K562 (cell line): Measurements from ENCODE around the gene DAD1. TPM values are rescaled to one million over a fixed set of nuclear protein-coding genes. Genes with fewer than 3 reads are reported as not detected.

Source experiments
- ATAC-seq: fragments of 200-7000 bp; cut with Tn5 transposase; 3 replicates; pipeline ENCODE4 v1.9.1; 2020; ENCODE audit warnings: moderate library complexity
- BruUV-seq: library from RNA; stranded (reverse); fragments of 400-500 nt; replicated peaks from 2 replicates; lab custom pipeline; 2021; lab: Mats Ljungman, UMichigan
- CTCF ChIA-PET: fragments of 300-600 bp; formaldehyde crosslinking; extraction: SDS; loops from one replicate; lab custom pipeline; 2021; ENCODE audit warnings: low intra/inter-chr PET ratio; lab: Yijun Ruan, JAX
- POLR2A ChIA-PET: fragments of 300-600, 350-650 bp; sonication (Branson Sonifier 250); formaldehyde crosslinking; extraction: SDS; loops from one replicate; lab custom pipeline; 2021; ENCODE audit warnings: antibody characterized with exemption, inconsistent platforms; lab: Yijun Ruan, JAX
- DNase-seq, 4 experiments: peaks; one replicate each; pipeline versions ENCODE4 v3.0.0 to v3.0.0-alpha.2; 2011 to 2018; ENCODE audit warnings: low spot score in 3 of 4, mixed read lengths in 3 of 4; ENCODE audit errors: extremely low read depth in 1 of 4
- FAIRE-seq: peaks from 2 replicates; lab custom pipeline; 2011; peaks lifted over from hg19 to GRCh38; lab: Jason Lieb, UNC
- H2AFZ ChIP-seq: 2 replicates; pipeline ENCODE4 v1.6.0; 2011; ENCODE audit warnings: low read depth, low read length, control low read depth, inconsistent platforms
- H3K27ac ChIP-seq: fragments of 200-600 bp; 3 replicates; pipeline ENCODE4 v1.8.0; 2011; ENCODE audit warnings: low read depth, mild to moderate bottlenecking, control low read depth, inconsistent platforms, low read length, moderate library complexity, mixed read lengths; ENCODE audit errors: extremely low read depth
- H3K27me3 ChIP-seq, 2 experiments: fragments of 300-600 bp in 1 of 2; 2 replicates in 1 of 2; 3 replicates in 1 of 2; pipeline versions ENCODE4 v1.6.0 to v1.8.0; 2011; ENCODE audit warnings: inconsistent platforms in 2 of 2, low read length in 2 of 2, mild to moderate bottlenecking in 1 of 2, mixed read lengths in 1 of 2, moderate library complexity in 1 of 2; ENCODE audit not compliant: control insufficient read depth in 2 of 2, insufficient read depth in 2 of 2
- H3K36me3 ChIP-seq: fragments of 300-600 bp; 3 replicates; pipeline ENCODE4 v1.8.0; 2011; ENCODE audit warnings: mild to moderate bottlenecking, low read length, inconsistent platforms; ENCODE audit not compliant: control insufficient read depth, insufficient read depth
- H3K4me1 ChIP-seq, 2 experiments: fragments of 200-600 bp in 1 of 2; replicated peaks in 1 of 2; 2 replicates in 1 of 2; 3 replicates in 1 of 2; pipeline versions ENCODE4 v1.5.1 to v1.8.0; 2011; ENCODE audit warnings: inconsistent platforms in 2 of 2, low read length in 2 of 2, mild to moderate bottlenecking in 1 of 2, mixed read lengths in 1 of 2, moderate library complexity in 1 of 2; ENCODE audit not compliant: control insufficient read depth in 2 of 2, insufficient read depth in 2 of 2
- H3K4me2 ChIP-seq: 2 replicates; pipeline ENCODE4 v1.6.1; 2011; ENCODE audit warnings: low read length, control low read depth, inconsistent platforms, mixed read lengths; ENCODE audit not compliant: insufficient read depth
- H3K4me3 ChIP-seq: fragments of 200-600 bp; sonication (generic), shearing (Covaris generic); 2 replicates; pipeline ENCODE4 v1.5.1; 2016; ENCODE audit warnings: control low read depth, inconsistent platforms
- H3K79me2 ChIP-seq: fragments of 200-600 bp; 3 replicates; pipeline ENCODE4 v1.8.0; 2011; ENCODE audit warnings: low read length, inconsistent platforms; ENCODE audit not compliant: control insufficient read depth, insufficient read depth
- H3K9ac ChIP-seq, 2 experiments: 2 replicates each; pipeline versions ENCODE4 v1.6.0 to v1.6.1; 2011; ENCODE audit warnings: low read depth in 2 of 2, low read length in 2 of 2, control low read depth in 1 of 2, inconsistent platforms in 1 of 2, mild to moderate bottlenecking in 1 of 2, mixed read lengths in 1 of 2; ENCODE audit not compliant: insufficient read depth in 1 of 2
- H3K9me1 ChIP-seq: one replicate; pipeline ENCODE4 v1.6.0; 2011; ENCODE audit warnings: inconsistent platforms, mild to moderate bottlenecking, low read length, moderate library complexity; ENCODE audit not compliant: control insufficient read depth, insufficient read depth
- H3K9me3 ChIP-seq: replicated peaks from 2 replicates; pipeline ENCODE4 v1.5.1; 2011; ENCODE audit warnings: low read depth, low read length, inconsistent platforms; ENCODE audit not compliant: control insufficient read depth, insufficient read depth
- H4K20me1 ChIP-seq: replicated peaks from 2 replicates; pipeline ENCODE4 v1.6.1; 2011; ENCODE audit warnings: low read length, inconsistent platforms, mixed read lengths; ENCODE audit not compliant: control insufficient read depth, insufficient read depth
- ATF2 ChIP-seq: sonication (generic); formaldehyde crosslinking; IDR thresholded peaks from 2 replicates; pipeline ENCODE4 v1.8.1; 2022; ENCODE audit warnings: missing genetic modification reagents
- E2F1 ChIP-seq: sonication (generic); formaldehyde crosslinking; IDR thresholded peaks from 2 replicates; pipeline ENCODE4 v1.8.1; 2023; ENCODE audit warnings: mild to moderate bottlenecking, missing genetic modification reagents, moderate library complexity
- EP300 ChIP-seq: IDR thresholded peaks from 2 replicates; pipeline ENCODE4 v1.6.1; 2012; ENCODE audit warnings: low read length, improper control_type of control experiment
- HDAC2 ChIP-seq: fragments of 450-650 bp; IDR thresholded peaks from 2 replicates; pipeline ENCODE4 v1.6.1; 2016; ENCODE audit warnings: mild to moderate bottlenecking
- NCOA2 ChIP-seq, 2 experiments: fragments of 450-650 bp; IDR thresholded peaks; 2 replicates each; pipeline ENCODE4 v1.6.1; 2018; ENCODE audit warnings: mild to moderate bottlenecking in 2 of 2, moderate library complexity in 1 of 2; ENCODE audit not compliant: partially characterized antibody in 2 of 2
- POLR3G ChIP-seq: IDR thresholded peaks from 2 replicates; pipeline ENCODE4 v1.6.1; 2011; ENCODE audit not compliant: insufficient read length, insufficient replicate concordance; ENCODE audit errors: extremely low read depth
- RAD21 ChIP-seq, 2 experiments: fragments of 250-450 bp in 1 of 2; fragments of 450-650 bp in 1 of 2; sonication (Bioruptor Pico) in 1 of 2; formaldehyde crosslinking in 1 of 2; IDR thresholded peaks in 1 of 2; conservative IDR thresholded peaks in 1 of 2; 2 replicates each; pipeline versions ENCODE4 v1.4.0 to v1.8.0; 2020 to 2022; ENCODE audit warnings: mild to moderate bottlenecking in 2 of 2, moderate library complexity in 1 of 2
- SMARCA5 ChIP-seq: fragments of 450-650 bp; IDR thresholded peaks from 2 replicates; pipeline ENCODE4 v1.6.1; 2016
- ZKSCAN3 ChIP-seq: fragments of 250-450 bp; sonication (Bioruptor Pico); IDR thresholded peaks from 2 replicates; pipeline ENCODE4 v1.4.0; 2020
- ZNF551 ChIP-seq: fragments of 250-450 bp; sonication (Bioruptor Pico); IDR thresholded peaks from 2 replicates; pipeline ENCODE4 v1.5.0; 2021; ENCODE audit warnings: mild to moderate bottlenecking, moderate library complexity
- ZNF766 ChIP-seq: fragments of 200-800 bp; sonication (Bioruptor generic); conservative IDR thresholded peaks from 2 replicates; pipeline ENCODE4 v1.6.1; 2016; ENCODE audit warnings: missing genetic modification characterization, missing compliant biosample characterization
- WGBS: fragments of 100-300 bp; shearing (Covaris generic); methylation state at CpG from one replicate; pipeline ENCODE4 v1.1.6; 2016; ENCODE audit warnings: low coverage, mixed read lengths; ENCODE audit not compliant: insufficient coverage; ENCODE audit errors: missing lambda C conversion rate; 5-methylcytosine and 5-hydroxymethylcytosine counted together
- in situ Hi-C: fragments of 300-500 bp; cut with MboI; formaldehyde crosslinking; loops from 4 replicates; pipeline ENCODE4 v1.15.0; 2018; ENCODE audit warnings: inconsistent platforms, mixed read lengths
- intact Hi-C: fragments of 100-400 bp; cut with micrococcal nuclease; formaldehyde crosslinking; loops from 2 replicates; pipeline ENCODE4 v1.14.2; 2022
- polyA plus RNA-seq, 8 experiments: library from polyadenylated mRNA; depleted of rRNA in 4 of 8; stranded (reverse) in 5 of 8; unstranded in 3 of 8; fragments of >200 nt; fragmentation: Nextera tagmentation in 2 of 8; fragmentation: Illumina TruSeq in 1 of 8; extraction: Ambion mirVana in 2 of 8; extraction: Trizol in 1 of 8; gene quantifications; 2 replicates each; pipeline versions ENCODE4 v1.2.1 to v1.2.3, GENCODE V29; 2011 to 2014; ENCODE audit warnings: inconsistent platforms in 1 of 8, missing spikeins in 1 of 8
- total RNA-seq, 7 experiments: library from RNA; depleted of rRNA in 6 of 7; stranded (reverse); fragments of >200 nt in 6 of 7; fragmentation: Illumina TruSeq in 2 of 7; extraction: Trizol in 2 of 7; gene quantifications; 2 replicates each; pipeline versions ENCODE4 v1.2.1 to v1.2.3, GENCODE V29; 2011 to 2021; ENCODE audit warnings: low replicate concordance in 1 of 7
- TF ChIP-seq, protein P1 (sequence below): sonication (generic); formaldehyde crosslinking; IDR thresholded peaks from 2 replicates; pipeline ENCODE4 v1.8.1; 2023; ENCODE audit warnings: missing genetic modification reagents, mild to moderate bottlenecking, borderline replicate concordance
- TF ChIP-seq, protein P2 (sequence below): sonication (generic); formaldehyde crosslinking; IDR thresholded peaks from 2 replicates; pipeline ENCODE4 v1.8.0; 2022; ENCODE audit warnings: mild to moderate bottlenecking, missing genetic modification reagents, borderline replicate concordance

The DAD1 gene
- total and polyA plus RNA-seq, 9 of the 15 experiments (the other 6 are each of a cell fraction or from before 2014, with no cell fraction given) = 104 to 617 (median 222) TPM

DNA sequence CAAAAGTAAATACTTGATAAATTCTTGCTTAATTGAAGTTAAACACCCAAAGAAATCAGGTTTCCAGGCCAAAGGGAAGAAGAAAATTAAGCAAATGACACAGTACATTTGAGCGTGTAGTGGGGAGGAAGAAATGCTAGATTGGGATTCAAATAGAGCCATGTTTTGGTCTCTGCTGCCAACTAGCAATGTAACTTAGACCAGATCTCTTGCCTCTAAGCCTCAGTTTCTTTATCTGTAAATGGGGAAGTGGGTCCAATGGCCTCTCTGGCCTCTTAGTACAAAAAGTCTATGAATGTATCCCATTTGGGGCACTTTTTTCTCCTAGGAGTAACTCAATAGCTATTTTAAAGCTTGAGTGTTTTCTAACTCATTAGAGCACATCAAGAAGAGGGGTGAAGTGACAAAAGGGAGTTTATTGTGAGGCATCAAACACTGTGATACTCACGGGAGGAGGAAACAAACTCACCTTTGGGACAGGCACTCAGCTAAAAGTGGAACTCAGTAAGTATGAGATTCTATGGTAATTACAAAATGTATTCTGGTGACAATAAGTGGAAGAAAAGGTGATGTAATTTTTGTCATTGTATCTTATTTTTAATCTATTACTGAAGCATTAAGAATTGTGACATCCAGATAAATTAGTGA lies 55.8 kb downstream of the DAD1 start:
- no peak overlapping the region for H3K4me2 ChIP-seq
- ChIA-PET POLR2A (no interaction called here), CTCF (no interaction called here)
- H3K79me2 ChIP-seq = no peaks in the 10 kb centered on the region
- no peak overlapping the region for H2AFZ ChIP-seq
- H4K20me1 ChIP-seq = no peaks in the 10 kb centered on the region
- no peak for FAIRE-seq
- no peak for DNase-seq
- no peak overlapping the region for H3K27ac ChIP-seq
- H3K9me1 ChIP-seq = no peaks in the 10 kb centered on the region
- no peak overlapping the region for H3K4me3 ChIP-seq
- peaks cover 0 to 19% of the 10 kb centered on the region in 2 experiments; a peak in 4 of 5 replicates for H3K4me1 ChIP-seq
- intact Hi-C loops (no loop called here), in situ Hi-C loops (no loop called here)
- no peaks in the 10 kb centered on the region for H3K9me3 ChIP-seq
- no peak overlapping the region for H3K9ac ChIP-seq
- WGBS = 37% methylated on average over 2 of the region's 2 CpGs
- ATAC-seq = no peak
- no TSS peak for BruUV-seq
- no peaks in the 10 kb centered on the region for H3K36me3 ChIP-seq
- no peaks in the 10 kb centered on the region for H3K27me3 ChIP-seq
- TF ChIP-seq NCOA2 (IDR thresholded peaks at IDR 0.05; ENCODE audit: partially characterized antibody in 2 of 2) (no peak), ZNF766 (no peak), ATF2 (CRISPR knock-in tag) (no peak), SMARCA5 (no peak), ZKSCAN3 (CRISPR knock-in tag) (no peak), RAD21 (CRISPR knock-in tag; conservative IDR thresholded peaks at IDR 0.05 in 1 of 2, IDR thresholded peaks at IDR 0.05 in 1 of 2) (no peak), HDAC2 (no peak), ZNF551 (no peak), EP300 (no peak), POLR3G (no peak), E2F1 (CRISPR knock-in tag) (no peak)
- TF ChIP-seq, protein P1, sequence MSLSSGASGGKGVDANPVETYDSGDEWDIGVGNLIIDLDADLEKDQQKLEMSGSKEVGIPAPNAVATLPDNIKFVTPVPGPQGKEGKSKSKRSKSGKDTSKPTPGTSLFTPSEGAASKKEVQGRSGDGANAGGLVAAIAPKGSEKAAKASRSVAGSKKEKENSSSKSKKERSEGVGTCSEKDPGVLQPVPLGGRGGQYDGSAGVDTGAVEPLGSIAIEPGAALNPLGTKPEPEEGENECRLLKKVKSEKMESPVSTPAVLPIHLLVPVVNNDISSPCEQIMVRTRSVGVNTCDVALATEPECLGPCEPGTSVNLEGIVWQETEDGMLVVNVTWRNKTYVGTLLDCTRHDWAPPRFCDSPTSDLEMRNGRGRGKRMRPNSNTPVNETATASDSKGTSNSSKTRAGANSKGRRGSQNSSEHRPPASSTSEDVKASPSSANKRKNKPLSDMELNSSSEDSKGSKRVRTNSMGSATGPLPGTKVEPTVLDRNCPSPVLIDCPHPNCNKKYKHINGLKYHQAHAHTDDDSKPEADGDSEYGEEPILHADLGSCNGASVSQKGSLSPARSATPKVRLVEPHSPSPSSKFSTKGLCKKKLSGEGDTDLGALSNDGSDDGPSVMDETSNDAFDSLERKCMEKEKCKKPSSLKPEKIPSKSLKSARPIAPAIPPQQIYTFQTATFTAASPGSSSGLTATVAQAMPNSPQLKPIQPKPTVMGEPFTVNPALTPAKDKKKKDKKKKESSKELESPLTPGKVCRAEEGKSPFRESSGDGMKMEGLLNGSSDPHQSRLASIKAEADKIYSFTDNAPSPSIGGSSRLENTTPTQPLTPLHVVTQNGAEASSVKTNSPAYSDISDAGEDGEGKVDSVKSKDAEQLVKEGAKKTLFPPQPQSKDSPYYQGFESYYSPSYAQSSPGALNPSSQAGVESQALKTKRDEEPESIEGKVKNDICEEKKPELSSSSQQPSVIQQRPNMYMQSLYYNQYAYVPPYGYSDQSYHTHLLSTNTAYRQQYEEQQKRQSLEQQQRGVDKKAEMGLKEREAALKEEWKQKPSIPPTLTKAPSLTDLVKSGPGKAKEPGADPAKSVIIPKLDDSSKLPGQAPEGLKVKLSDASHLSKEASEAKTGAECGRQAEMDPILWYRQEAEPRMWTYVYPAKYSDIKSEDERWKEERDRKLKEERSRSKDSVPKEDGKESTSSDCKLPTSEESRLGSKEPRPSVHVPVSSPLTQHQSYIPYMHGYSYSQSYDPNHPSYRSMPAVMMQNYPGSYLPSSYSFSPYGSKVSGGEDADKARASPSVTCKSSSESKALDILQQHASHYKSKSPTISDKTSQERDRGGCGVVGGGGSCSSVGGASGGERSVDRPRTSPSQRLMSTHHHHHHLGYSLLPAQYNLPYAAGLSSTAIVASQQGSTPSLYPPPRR (CRISPR knock-in tag) = no peak
- TF ChIP-seq, protein P2, sequence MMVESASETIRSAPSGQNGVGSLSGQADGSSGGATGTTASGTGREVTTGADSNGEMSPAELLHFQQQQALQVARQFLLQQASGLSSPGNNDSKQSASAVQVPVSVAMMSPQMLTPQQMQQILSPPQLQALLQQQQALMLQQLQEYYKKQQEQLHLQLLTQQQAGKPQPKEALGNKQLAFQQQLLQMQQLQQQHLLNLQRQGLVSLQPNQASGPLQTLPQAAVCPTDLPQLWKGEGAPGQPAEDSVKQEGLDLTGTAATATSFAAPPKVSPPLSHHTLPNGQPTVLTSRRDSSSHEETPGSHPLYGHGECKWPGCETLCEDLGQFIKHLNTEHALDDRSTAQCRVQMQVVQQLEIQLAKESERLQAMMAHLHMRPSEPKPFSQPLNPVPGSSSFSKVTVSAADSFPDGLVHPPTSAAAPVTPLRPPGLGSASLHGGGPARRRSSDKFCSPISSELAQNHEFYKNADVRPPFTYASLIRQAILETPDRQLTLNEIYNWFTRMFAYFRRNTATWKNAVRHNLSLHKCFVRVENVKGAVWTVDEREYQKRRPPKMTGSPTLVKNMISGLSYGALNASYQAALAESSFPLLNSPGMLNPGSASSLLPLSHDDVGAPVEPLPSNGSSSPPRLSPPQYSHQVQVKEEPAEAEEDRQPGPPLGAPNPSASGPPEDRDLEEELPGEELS (CRISPR knock-in tag) = no peak
